Upper lobe of left lung (tissue), 6 donors: ENCODE data around the gene PHLPP2. TPM values are rescaled to one million over a fixed set of nuclear protein-coding genes. Genes with fewer than 3 reads are reported as not detected.
A peak's percentile ranks its signal among the peaks of the same experiment; 100 is the strongest.

Experiments
- ATAC-seq, 2 donors: fragments of 200-7000 bp; cut with Tn5 transposase; one replicate each; pipeline ENCODE4 v1.9.1; 2022; ENCODE audit warnings: mild to moderate bottlenecking in 2 of 2, moderate library complexity in 2 of 2; ENCODE audit not compliant: low FRiP score in 2 of 2
- DNase-seq, 2 donors: peaks; one replicate each; pipeline ENCODE4 v3.0.0-alpha.2; 2019 to 2020
- H3K27ac ChIP-seq, 4 donors: fragments of 200-600 bp; sonication (generic); one replicate each; pipeline ENCODE4 v1.5.1; 2016 to 2019
- H3K27me3 ChIP-seq, 4 donors: fragments of 200-600 bp; sonication (generic); one replicate each; pipeline ENCODE4 v1.5.1; 2017 to 2019
- H3K36me3 ChIP-seq, 4 donors: fragments of 200-600 bp; sonication (generic); one replicate each; pipeline ENCODE4 v1.5.1; 2016 to 2019
- H3K4me1 ChIP-seq, 4 donors: fragments of 200-600 bp; sonication (generic); one replicate each; pipeline ENCODE4 v1.5.1; 2018 to 2019
- H3K4me3 ChIP-seq, 4 donors: fragments of 200-600 bp; sonication (generic); one replicate each; pipeline ENCODE4 v1.5.1; 2017 to 2019; ENCODE audit warnings: mild to moderate bottlenecking in 2 of 4, moderate library complexity in 1 of 4
- H3K9me3 ChIP-seq, 4 donors: fragments of 200-600 bp; sonication (generic); one replicate each; pipeline ENCODE4 v1.5.1; 2018 to 2019
- EP300 ChIP-seq, 4 donors: sonication (generic); formaldehyde crosslinking; IDR thresholded peaks; one replicate each; pipeline ENCODE4 v1.5.1; 2017; ENCODE audit warnings: antibody characterized with exemption in 4 of 4, control low read depth in 2 of 4
- POLR2A ChIP-seq, 4 donors: fragments of 450-650 bp; IDR thresholded peaks; one replicate each; pipeline ENCODE4 v1.5.1; 2016 to 2017; ENCODE audit warnings: antibody characterized with exemption in 4 of 4, mild to moderate bottlenecking in 2 of 4
- POLR2AphosphoS5 ChIP-seq, 2 donors: sonication (generic); formaldehyde crosslinking; IDR thresholded peaks; one replicate each; pipeline ENCODE4 v1.5.1; 2017; ENCODE audit warnings: antibody characterized with exemption in 2 of 2
- WGBS, 2 donors: methylation state at CpG; one replicate each; pipeline ENCODE4 v1.1.5; 2017 to 2018; 5-methylcytosine and 5-hydroxymethylcytosine counted together
- total RNA-seq, 6 donors: library from RNA; depleted of rRNA in 4 of 6; stranded (reverse); fragments of >200 nt in 4 of 6; gene quantifications; one replicate each; pipeline versions ENCODE4 v1.1.0 to v1.2.1, GENCODE V29; 2016 to 2021
- TF ChIP-seq, protein P1 (sequence below), 6 experiments: fragments of 450-650 bp in 4 of 6; fragments of 200-600 bp in 2 of 6; sonication (generic) in 2 of 6; IDR thresholded peaks; one replicate each; pipeline ENCODE4 v1.5.1; 2016 to 2019; ENCODE audit warnings: antibody characterized with exemption in 6 of 6
- donor health status: DM: no; HTN: no; CAD: no; lungs with moderate emphysema.
- donor health status: DM: no; HTN: yes; CAD: no; lungs with severe emphysema.

Gene PHLPP2
- total RNA-seq, 6 donors from 2014 or later, result 4.2 to 12.6 (median 8.4) TPM

DNA sequence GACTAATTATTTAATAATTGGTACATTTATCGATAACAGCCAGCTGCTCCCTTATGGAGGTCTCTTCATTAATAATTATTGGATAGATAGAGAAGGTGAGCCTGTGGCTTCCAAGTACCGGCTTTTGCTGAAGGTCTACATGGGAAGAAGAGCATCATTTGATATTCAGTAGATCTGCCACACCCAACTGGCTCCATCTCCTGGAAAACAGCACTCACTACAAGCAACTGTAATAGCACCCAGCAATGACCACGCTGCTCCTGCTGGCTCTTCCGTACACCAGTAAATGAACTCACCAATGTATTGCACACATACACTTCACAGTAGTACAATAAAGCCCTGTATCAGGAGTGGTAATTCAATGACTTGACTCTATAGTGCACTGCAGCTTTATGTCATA, 79.1 kb downstream of the PHLPP2 start:
- WGBS, 2 donors, result 93 to 100% methylated on average over 4 of the region's 4 CpGs
- H3K4me1 ChIP-seq, result no peaks in the 10 kb centered on the region
- H3K27ac ChIP-seq, result no peak overlapping the region
- ATAC-seq (peak in 1 of 2 donors; percentile 39), DNase-seq (no peak)
- no peak for TF ChIP-seq POLR2A (IDR thresholded peaks at IDR 0.05)
- TF ChIP-seq, protein P1, sequence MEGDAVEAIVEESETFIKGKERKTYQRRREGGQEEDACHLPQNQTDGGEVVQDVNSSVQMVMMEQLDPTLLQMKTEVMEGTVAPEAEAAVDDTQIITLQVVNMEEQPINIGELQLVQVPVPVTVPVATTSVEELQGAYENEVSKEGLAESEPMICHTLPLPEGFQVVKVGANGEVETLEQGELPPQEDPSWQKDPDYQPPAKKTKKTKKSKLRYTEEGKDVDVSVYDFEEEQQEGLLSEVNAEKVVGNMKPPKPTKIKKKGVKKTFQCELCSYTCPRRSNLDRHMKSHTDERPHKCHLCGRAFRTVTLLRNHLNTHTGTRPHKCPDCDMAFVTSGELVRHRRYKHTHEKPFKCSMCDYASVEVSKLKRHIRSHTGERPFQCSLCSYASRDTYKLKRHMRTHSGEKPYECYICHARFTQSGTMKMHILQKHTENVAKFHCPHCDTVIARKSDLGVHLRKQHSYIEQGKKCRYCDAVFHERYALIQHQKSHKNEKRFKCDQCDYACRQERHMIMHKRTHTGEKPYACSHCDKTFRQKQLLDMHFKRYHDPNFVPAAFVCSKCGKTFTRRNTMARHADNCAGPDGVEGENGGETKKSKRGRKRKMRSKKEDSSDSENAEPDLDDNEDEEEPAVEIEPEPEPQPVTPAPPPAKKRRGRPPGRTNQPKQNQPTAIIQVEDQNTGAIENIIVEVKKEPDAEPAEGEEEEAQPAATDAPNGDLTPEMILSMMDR (IDR thresholded peaks at IDR 0.05), result peak in 2 of 6 experiments; percentile 10 to 16
- no peak for TF ChIP-seq POLR2AphosphoS5 (IDR thresholded peaks at IDR 0.05)
- no peak for TF ChIP-seq EP300 (IDR thresholded peaks at IDR 0.05)
- H3K27me3 ChIP-seq, result no peaks in the 10 kb centered on the region
- H3K36me3 ChIP-seq, result peaks cover 0 to 35% (median 11%) of the 10 kb centered on the region in 4 donors
- no peak overlapping the region for H3K4me3 ChIP-seq
- H3K9me3 ChIP-seq, result no peaks in the 10 kb centered on the region

DNA sequence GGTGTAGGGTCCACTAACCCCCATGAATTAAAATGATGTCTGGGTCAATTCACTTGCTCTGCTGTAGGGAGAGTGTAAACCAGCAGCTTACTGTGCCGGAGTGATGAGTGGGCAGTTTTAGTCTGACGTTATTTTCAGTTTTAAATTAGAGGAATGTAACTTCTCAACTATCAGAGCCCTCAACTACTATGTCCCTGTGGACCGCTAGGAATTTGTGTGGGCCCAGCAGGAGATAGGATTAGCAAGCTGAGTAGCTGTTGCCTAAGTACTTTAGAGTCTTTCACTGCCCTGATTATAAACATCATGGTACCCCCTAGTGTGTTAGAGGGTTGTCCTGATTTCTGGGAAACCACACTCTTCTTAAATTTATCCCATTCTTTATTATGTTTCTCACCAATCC, 87.1 kb downstream of the PHLPP2 start:
- 75 to 86% methylated on average over 3 of the region's 3 CpGs for WGBS, 2 donors
- H3K4me1 ChIP-seq, result no peaks in the 10 kb centered on the region
- no peaks in the 10 kb centered on the region for H3K27me3 ChIP-seq
- H3K9me3 ChIP-seq, result no peaks in the 10 kb centered on the region
- no peak overlapping the region for H3K27ac ChIP-seq
- TF ChIP-seq POLR2AphosphoS5 (IDR thresholded peaks at IDR 0.05) (no peak), POLR2A (IDR thresholded peaks at IDR 0.05) (no peak), EP300 (IDR thresholded peaks at IDR 0.05) (no peak)
- TF ChIP-seq, protein P1 (IDR thresholded peaks at IDR 0.05), result no peak
- DNase-seq, result no peak
- peaks cover 0 to 9% (median 0%) of the 10 kb centered on the region in 4 donors for H3K36me3 ChIP-seq
- ATAC-seq, result no peak
- H3K4me3 ChIP-seq, result no peak overlapping the region

DNA sequence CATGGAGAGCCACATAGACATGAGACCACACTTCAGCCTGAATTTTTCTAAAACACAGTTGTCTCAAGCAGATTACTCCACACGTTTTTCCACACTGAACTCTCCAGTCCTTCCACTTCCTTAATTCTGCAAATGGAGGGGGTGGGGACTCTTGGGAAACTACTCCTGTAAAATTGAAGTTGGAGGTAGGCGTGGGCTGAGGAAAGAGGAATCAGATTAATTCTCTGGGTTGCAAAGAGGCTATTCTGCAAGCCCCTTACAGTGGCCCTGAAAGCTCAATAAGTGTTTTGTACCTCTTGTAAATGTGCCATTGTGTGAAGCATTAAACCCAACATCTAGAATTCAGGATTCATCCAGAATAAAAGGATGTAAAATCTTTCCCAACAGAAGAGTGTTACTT, 88.9 kb downstream of the PHLPP2 start:
- Histone ChIP-seq H3K4me1 (no peaks in the 10 kb centered on the region), H3K4me3 (no peak overlapping the region), H3K27me3 (no peaks in the 10 kb centered on the region), H3K27ac (no peak overlapping the region), H3K9me3 (no peaks in the 10 kb centered on the region), H3K36me3 (peaks cover 0 to 8% (median 0%) of the 10 kb centered on the region in 4 donors)
- no peak for DNase-seq
- ATAC-seq, result peak in 1 of 2 donors; percentile 23
- no peak for TF ChIP-seq POLR2AphosphoS5 (IDR thresholded peaks at IDR 0.05)
- no peak for TF ChIP-seq EP300 (IDR thresholded peaks at IDR 0.05)
- TF ChIP-seq, protein P1 (IDR thresholded peaks at IDR 0.05), result no peak
- TF ChIP-seq POLR2A (IDR thresholded peaks at IDR 0.05), result no peak
- WGBS, 2 donors, result 35 to 40% methylated on average over 2 of the region's 2 CpGs

DNA sequence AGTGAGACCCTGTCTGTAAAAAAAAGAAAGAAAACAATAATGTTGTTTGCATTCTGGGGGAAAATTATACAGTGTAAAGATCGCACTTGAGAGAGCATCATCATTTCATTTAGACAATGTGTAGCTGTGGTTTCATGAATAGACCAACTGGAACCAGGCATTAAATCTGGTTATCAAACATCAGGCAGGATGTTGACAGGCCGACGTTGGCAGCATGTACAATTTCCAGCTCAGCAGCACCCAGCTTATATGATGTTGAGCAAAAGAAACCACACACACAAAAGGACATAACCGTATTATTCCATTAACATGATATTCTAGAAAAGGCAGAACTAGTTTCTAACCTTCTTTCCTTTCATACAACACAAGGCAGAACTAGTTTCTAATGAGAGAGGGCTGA, 92.7 kb downstream of the PHLPP2 start:
- Histone ChIP-seq H3K27me3 (peaks cover 0 to 5% (median 2%) of the 10 kb centered on the region in 4 donors), H3K9me3 (no peaks in the 10 kb centered on the region), H3K36me3 (no peaks in the 10 kb centered on the region), H3K4me3 (no peak overlapping the region), H3K27ac (no peak overlapping the region), H3K4me1 (peaks cover 1 to 14% (median 7%) of the 10 kb centered on the region in 4 donors)
- DNase-seq (no peak), ATAC-seq (no peak)
- TF ChIP-seq, protein P1 (IDR thresholded peaks at IDR 0.05), result no peak
- TF ChIP-seq POLR2A (IDR thresholded peaks at IDR 0.05) (no peak), EP300 (IDR thresholded peaks at IDR 0.05) (no peak), POLR2AphosphoS5 (IDR thresholded peaks at IDR 0.05) (no peak)
- 68 to 70% methylated on average over 4 of the region's 4 CpGs for WGBS, 2 donors

DNA sequence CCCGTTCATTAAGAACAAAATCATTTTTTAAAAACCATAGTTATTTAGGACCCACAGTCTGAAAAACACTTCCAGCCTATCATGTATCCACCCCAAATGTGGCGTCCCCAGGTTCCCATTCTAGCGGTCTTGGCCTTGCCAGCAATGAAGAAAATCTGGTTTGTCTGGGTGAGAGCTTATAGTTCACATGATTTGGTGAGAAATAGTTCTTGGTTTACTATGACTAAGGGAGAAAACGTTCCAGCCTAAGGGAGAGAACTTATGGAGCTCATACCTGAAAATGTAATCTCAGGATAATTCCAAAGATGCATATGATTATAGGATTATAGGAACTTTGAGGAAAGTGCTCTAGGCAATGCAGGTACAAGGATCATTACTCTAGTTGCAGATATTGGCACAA, 93.7 kb downstream of the PHLPP2 start:
- TF ChIP-seq, protein P1 (IDR thresholded peaks at IDR 0.05), result no peak
- TF ChIP-seq POLR2AphosphoS5 (IDR thresholded peaks at IDR 0.05) (no peak), EP300 (IDR thresholded peaks at IDR 0.05) (no peak), POLR2A (IDR thresholded peaks at IDR 0.05) (no peak)
- peaks cover 11 to 23% (median 17%) of the 10 kb centered on the region in 4 donors for H3K4me1 ChIP-seq
- ATAC-seq (no peak), DNase-seq (no peak)
- H3K36me3 ChIP-seq, result no peaks in the 10 kb centered on the region
- H3K4me3 ChIP-seq, result no peak overlapping the region
- H3K27ac ChIP-seq, result no peak overlapping the region
- 87 to 89% methylated on average over 4 of the region's 4 CpGs for WGBS, 2 donors
- H3K27me3 ChIP-seq, result peaks cover 0 to 14% (median 8%) of the 10 kb centered on the region in 4 donors
- H3K9me3 ChIP-seq, result no peaks in the 10 kb centered on the region
